ENCODE results near the gene PHC2. TPM values are rescaled to one million over a fixed set of nuclear protein-coding genes. Genes with fewer than 3 reads are reported as not detected.

Gene PHC2
- total and polyA plus RNA-seq, 4 donors: 79.9 to 311 (median 121) TPM

DNA sequence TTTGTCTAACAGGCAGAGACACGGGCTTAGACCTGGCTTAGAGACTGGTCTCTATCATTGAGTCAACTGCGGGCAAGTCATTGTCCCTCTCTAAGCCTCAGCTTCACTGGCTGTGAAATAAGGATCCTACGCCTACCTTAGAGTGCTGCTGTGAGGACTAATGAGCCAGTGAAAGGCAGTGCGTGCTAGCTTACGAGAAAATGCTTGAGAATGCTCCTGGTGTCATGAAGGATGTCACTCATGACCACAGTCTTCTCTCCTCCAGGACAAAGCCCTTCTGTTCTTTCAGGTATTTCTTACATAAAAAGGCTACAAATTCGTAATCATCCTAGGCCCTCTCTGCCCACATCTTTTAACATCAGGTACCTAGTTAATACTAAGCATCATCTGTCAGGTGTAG lies 93.5 kb downstream of the PHC2 start:
- no peak for ATAC-seq (ENCODE audit: insufficient read depth, low FRiP score)
- no peak overlapping the region for H3K9ac ChIP-seq (ENCODE audit: insufficient read depth in 1 of 2, low read length in 2 of 2)
- H3K27me3 ChIP-seq (ENCODE audit: control insufficient read depth in 3 of 3, insufficient read depth in 3 of 3, low read length in 2 of 3): no peaks in the 10 kb centered on the region
- H3K4me3 ChIP-seq: no peak overlapping the region
- WGBS, 2 donors: 80 to 94% methylated on average over 6 of the region's 6 CpGs
- TF ChIP-seq, protein P1, sequence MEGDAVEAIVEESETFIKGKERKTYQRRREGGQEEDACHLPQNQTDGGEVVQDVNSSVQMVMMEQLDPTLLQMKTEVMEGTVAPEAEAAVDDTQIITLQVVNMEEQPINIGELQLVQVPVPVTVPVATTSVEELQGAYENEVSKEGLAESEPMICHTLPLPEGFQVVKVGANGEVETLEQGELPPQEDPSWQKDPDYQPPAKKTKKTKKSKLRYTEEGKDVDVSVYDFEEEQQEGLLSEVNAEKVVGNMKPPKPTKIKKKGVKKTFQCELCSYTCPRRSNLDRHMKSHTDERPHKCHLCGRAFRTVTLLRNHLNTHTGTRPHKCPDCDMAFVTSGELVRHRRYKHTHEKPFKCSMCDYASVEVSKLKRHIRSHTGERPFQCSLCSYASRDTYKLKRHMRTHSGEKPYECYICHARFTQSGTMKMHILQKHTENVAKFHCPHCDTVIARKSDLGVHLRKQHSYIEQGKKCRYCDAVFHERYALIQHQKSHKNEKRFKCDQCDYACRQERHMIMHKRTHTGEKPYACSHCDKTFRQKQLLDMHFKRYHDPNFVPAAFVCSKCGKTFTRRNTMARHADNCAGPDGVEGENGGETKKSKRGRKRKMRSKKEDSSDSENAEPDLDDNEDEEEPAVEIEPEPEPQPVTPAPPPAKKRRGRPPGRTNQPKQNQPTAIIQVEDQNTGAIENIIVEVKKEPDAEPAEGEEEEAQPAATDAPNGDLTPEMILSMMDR (IDR thresholded peaks at IDR 0.05; ENCODE audit: control extremely low read depth, extremely low read depth): no peak
- peaks cover 0 to 27% (median 16%) of the 10 kb centered on the region in 4 donors for H3K36me3 ChIP-seq (ENCODE audit: control insufficient read depth in 4 of 4, insufficient read depth in 4 of 4, low read length in 4 of 4)
- peaks cover 34 to 63% (median 43%) of the 10 kb centered on the region in 5 donors for H3K4me1 ChIP-seq (ENCODE audit: control insufficient read depth in 5 of 5, insufficient read depth in 5 of 5, low read length in 5 of 5)
- peak overlapping the region; percentile 82 to 95 for H3K27ac ChIP-seq (ENCODE audit: low read depth in 1 of 2, low read length in 1 of 2)
- no peaks in the 10 kb centered on the region for H3K9me3 ChIP-seq (ENCODE audit: control insufficient read depth in 4 of 4, insufficient read depth in 3 of 4, low read length in 3 of 4)
- DNase-seq: no peak

DNA sequence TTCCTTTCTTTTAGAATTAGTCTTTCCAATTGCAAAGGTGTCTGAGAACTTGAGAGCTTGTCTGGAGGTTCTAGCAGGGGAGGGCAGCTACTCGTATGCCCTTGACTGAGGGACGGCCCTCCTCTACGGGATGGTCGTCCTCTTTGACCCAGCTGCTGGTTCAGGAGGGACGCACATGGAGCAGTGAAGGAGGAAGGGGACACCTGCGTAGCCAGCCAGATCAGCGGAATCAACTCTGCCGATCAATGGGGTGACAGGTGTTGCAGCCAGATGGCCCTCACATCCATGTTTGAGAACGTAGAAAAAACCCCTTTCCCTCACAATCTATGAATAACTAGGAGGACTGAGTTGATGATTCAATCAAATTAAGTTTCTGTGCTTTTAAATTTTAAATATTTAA lies 94.3 kb downstream of the PHC2 start:
- Histone ChIP-seq H3K4me3 (no peak overlapping the region), H3K9ac (ENCODE audit: insufficient read depth in 1 of 2, low read length in 2 of 2) (no peak overlapping the region), H3K27me3 (ENCODE audit: control insufficient read depth in 3 of 3, insufficient read depth in 3 of 3, low read length in 2 of 3) (no peaks in the 10 kb centered on the region), H3K36me3 (ENCODE audit: control insufficient read depth in 4 of 4, insufficient read depth in 4 of 4, low read length in 4 of 4) (peaks cover 4 to 31% (median 18%) of the 10 kb centered on the region in 4 donors), H3K9me3 (ENCODE audit: control insufficient read depth in 4 of 4, insufficient read depth in 3 of 4, low read length in 3 of 4) (no peaks in the 10 kb centered on the region), H3K4me1 (ENCODE audit: control insufficient read depth in 5 of 5, insufficient read depth in 5 of 5, low read length in 5 of 5) (peaks cover 25 to 61% (median 35%) of the 10 kb centered on the region in 5 donors), H3K27ac (ENCODE audit: low read depth in 1 of 2, low read length in 1 of 2) (peak overlapping the region in 1 of 2 donors; percentile 74)
- WGBS, 2 donors: 70 to 85% methylated on average over 9 of the region's 9 CpGs
- TF ChIP-seq, protein P1 (IDR thresholded peaks at IDR 0.05; ENCODE audit: control extremely low read depth, extremely low read depth): no peak
- DNase-seq (no peak), ATAC-seq (ENCODE audit: insufficient read depth, low FRiP score) (no peak)

DNA sequence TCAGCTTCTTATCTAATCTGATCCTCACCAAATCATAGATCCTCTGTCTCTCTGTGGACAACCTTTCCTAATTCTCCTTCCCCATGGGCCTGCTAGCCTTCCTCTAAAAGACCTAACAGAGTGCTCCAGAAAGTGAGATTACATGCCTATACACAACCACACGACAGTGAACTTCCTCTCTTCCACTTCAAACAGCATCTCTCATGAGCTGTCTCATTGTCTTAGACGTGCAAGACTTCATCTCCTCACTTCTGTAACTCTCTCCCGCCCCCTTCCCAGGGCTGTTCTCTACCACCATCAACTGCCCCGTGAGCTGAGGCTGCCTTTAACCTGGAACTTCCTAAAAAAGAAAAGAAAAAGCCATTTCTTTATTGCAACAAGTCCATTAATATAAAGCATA lies 95.9 kb downstream of the PHC2 start:
- ATAC-seq (ENCODE audit: insufficient read depth, low FRiP score) (no peak), DNase-seq (peak in 1 of 3 donors; percentile 12)
- Histone ChIP-seq H3K4me1 (ENCODE audit: control insufficient read depth in 5 of 5, insufficient read depth in 5 of 5, low read length in 5 of 5) (peaks cover 23 to 46% (median 29%) of the 10 kb centered on the region in 5 donors), H3K27ac (ENCODE audit: low read depth in 1 of 2, low read length in 1 of 2) (peak overlapping the region; percentile 26 to 82), H3K27me3 (ENCODE audit: control insufficient read depth in 3 of 3, insufficient read depth in 3 of 3, low read length in 2 of 3) (no peaks in the 10 kb centered on the region), H3K4me3 (no peak overlapping the region), H3K36me3 (ENCODE audit: control insufficient read depth in 4 of 4, insufficient read depth in 4 of 4, low read length in 4 of 4) (peaks cover 15 to 38% (median 29%) of the 10 kb centered on the region in 4 donors), H3K9me3 (ENCODE audit: control insufficient read depth in 4 of 4, insufficient read depth in 3 of 4, low read length in 3 of 4) (no peaks in the 10 kb centered on the region), H3K9ac (ENCODE audit: insufficient read depth in 1 of 2, low read length in 2 of 2) (no peak overlapping the region)
- TF ChIP-seq, protein P1 (IDR thresholded peaks at IDR 0.05; ENCODE audit: control extremely low read depth, extremely low read depth): no peak
- 21 to 32% methylated on average over 4 of the region's 4 CpGs for WGBS, 2 donors

DNA sequence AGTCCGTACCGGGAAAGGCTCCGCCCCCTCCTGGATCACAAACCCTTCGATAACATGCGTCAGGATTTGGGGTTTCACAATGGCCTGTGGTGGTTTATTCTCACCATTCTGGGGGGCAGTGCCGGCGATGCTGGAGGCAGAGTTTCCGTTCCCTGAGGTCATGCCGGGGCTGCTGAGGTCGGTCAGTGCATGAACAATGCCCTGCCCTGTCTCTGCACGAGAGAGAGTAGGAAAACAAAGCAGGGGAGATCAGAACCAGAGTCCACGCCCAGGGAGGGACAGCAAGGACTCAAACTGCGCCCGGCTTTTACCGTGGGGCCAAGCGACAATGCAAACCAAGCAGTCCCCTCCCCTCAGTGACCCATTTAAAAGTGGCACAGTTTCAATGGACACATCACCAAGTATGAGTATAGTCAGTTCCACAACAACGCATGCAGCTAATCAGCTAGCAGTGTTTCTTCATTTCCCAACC lies 96.8 kb downstream of the PHC2 start:
- H3K9ac ChIP-seq (ENCODE audit: insufficient read depth in 1 of 2, low read length in 2 of 2): no peak overlapping the region

More for the DNA sequence above, 96.8 kb downstream of the PHC2 start:
- Histone ChIP-seq H3K4me3 (no peak overlapping the region), H3K36me3 (ENCODE audit: control insufficient read depth in 4 of 4, insufficient read depth in 4 of 4, low read length in 4 of 4) (peaks cover 22 to 47% (median 37%) of the 10 kb centered on the region in 4 donors), H3K27ac (ENCODE audit: low read depth in 1 of 2, low read length in 1 of 2) (peak overlapping the region; percentile 77 to 82), H3K27me3 (ENCODE audit: control insufficient read depth in 3 of 3, insufficient read depth in 3 of 3, low read length in 2 of 3) (no peaks in the 10 kb centered on the region), H3K9me3 (ENCODE audit: control insufficient read depth in 4 of 4, insufficient read depth in 3 of 4, low read length in 3 of 4) (no peaks in the 10 kb centered on the region), H3K4me1 (ENCODE audit: control insufficient read depth in 5 of 5, insufficient read depth in 5 of 5, low read length in 5 of 5) (peaks cover 17 to 38% (median 22%) of the 10 kb centered on the region in 5 donors)
- 41 to 46% methylated on average over 17 of the region's 17 CpGs for WGBS, 2 donors
- no peak for ATAC-seq (ENCODE audit: insufficient read depth, low FRiP score)
- DNase-seq: no peak
- TF ChIP-seq, protein P1 (IDR thresholded peaks at IDR 0.05; ENCODE audit: control extremely low read depth, extremely low read depth): no peak

Data from lung (tissue), 12 donors.